A549 (cell line): Measurements from ENCODE around the gene MAGEA4.

Experiments used
- CHD4 ChIP-seq: fragments of 200-600 bp; sonication (generic); IDR thresholded peaks from 2 replicates; pipeline ENCODE4 v1.6.1; 2016; ENCODE audit warnings: antibody characterized with exemption, mild to moderate bottlenecking, borderline replicate concordance
- EP300 ChIP-seq, 2 experiments: fragments of >200 bp; sonication (Bioruptor Twin); formaldehyde crosslinking; IDR thresholded peaks; 2 replicates in 1 of 2; 3 replicates in 1 of 2; pipeline ENCODE4 v1.6.1; 2016 to 2017
- JUNB ChIP-seq: fragments of >200 bp; sonication (Bioruptor Twin); formaldehyde crosslinking; IDR thresholded peaks from 2 replicates; pipeline ENCODE4 v1.6.1; 2016
- POLR2A ChIP-seq: IDR thresholded peaks from 2 replicates; pipeline ENCODE4 v1.6.1; 2012; ENCODE audit warnings: mild to moderate bottlenecking, low read length
- RFX5 ChIP-seq: fragments of 450-650 bp; IDR thresholded peaks from 2 replicates; pipeline ENCODE4 v1.7.1; 2014; ENCODE audit warnings: antibody characterized with exemption, mild to moderate bottlenecking, moderate library complexity
- SMC3 ChIP-seq: fragments of >200 bp; sonication (Bioruptor Twin); formaldehyde crosslinking; IDR thresholded peaks from 3 replicates; pipeline ENCODE4 v1.6.1; 2018; ENCODE audit warnings: inconsistent platforms
- TF ChIP-seq, protein P1 (sequence below): fragments of >200 bp; sonication (Bioruptor Twin); formaldehyde crosslinking; IDR thresholded peaks from 3 replicates; pipeline ENCODE4 v1.5.1; 2016
- TF ChIP-seq, protein P2 (sequence below): fragments of 450-650 bp; IDR thresholded peaks from 2 replicates; pipeline ENCODE4 v1.6.1; 2014; ENCODE audit warnings: antibody characterized with exemption
- TF ChIP-seq, protein P3 (sequence below): IDR thresholded peaks from 2 replicates; pipeline ENCODE4 v1.6.1; 2012
- TF ChIP-seq, protein P4 (sequence below): fragments of 150-350 bp; IDR thresholded peaks from 2 replicates; pipeline ENCODE4 v1.6.1; 2014; ENCODE audit warnings: low read depth, mild to moderate bottlenecking, low read length
- TF ChIP-seq, protein P5 (sequence below): fragments of 250-450 bp; sonication (Bioruptor Pico); IDR thresholded peaks from 2 replicates; pipeline ENCODE4 v1.5.0; 2021; ENCODE audit warnings: mild to moderate bottlenecking, moderate library complexity, borderline replicate concordance

DNA sequence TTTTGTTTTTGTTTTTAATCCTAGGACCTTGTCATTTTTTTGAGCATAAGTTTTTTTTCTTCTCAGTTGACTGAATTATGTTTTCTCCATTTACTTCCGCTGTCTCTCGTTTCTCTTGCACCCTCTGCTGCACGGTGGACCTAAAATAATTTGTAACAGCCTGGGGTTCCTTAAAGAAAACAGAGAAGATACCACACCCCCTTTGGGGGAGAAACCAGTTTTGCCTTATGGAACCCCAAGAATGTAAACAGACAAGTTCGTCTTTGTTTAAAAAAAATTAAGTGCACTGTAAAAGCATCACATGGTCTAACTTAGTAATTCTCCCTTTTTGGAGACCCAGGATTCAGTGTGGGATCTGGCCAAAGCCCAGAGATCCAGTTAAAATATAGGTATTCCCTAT lies 32.8 kb upstream of the MAGEA4 start:
- TF ChIP-seq, protein P1, sequence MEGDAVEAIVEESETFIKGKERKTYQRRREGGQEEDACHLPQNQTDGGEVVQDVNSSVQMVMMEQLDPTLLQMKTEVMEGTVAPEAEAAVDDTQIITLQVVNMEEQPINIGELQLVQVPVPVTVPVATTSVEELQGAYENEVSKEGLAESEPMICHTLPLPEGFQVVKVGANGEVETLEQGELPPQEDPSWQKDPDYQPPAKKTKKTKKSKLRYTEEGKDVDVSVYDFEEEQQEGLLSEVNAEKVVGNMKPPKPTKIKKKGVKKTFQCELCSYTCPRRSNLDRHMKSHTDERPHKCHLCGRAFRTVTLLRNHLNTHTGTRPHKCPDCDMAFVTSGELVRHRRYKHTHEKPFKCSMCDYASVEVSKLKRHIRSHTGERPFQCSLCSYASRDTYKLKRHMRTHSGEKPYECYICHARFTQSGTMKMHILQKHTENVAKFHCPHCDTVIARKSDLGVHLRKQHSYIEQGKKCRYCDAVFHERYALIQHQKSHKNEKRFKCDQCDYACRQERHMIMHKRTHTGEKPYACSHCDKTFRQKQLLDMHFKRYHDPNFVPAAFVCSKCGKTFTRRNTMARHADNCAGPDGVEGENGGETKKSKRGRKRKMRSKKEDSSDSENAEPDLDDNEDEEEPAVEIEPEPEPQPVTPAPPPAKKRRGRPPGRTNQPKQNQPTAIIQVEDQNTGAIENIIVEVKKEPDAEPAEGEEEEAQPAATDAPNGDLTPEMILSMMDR = no peak
- TF ChIP-seq, protein P2, sequence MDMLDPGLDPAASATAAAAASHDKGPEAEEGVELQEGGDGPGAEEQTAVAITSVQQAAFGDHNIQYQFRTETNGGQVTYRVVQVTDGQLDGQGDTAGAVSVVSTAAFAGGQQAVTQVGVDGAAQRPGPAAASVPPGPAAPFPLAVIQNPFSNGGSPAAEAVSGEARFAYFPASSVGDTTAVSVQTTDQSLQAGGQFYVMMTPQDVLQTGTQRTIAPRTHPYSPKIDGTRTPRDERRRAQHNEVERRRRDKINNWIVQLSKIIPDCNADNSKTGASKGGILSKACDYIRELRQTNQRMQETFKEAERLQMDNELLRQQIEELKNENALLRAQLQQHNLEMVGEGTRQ = no peak
- TF ChIP-seq, protein P3, sequence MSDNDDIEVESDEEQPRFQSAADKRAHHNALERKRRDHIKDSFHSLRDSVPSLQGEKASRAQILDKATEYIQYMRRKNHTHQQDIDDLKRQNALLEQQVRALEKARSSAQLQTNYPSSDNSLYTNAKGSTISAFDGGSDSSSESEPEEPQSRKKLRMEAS = no peak
- TF ChIP-seq, protein P4, sequence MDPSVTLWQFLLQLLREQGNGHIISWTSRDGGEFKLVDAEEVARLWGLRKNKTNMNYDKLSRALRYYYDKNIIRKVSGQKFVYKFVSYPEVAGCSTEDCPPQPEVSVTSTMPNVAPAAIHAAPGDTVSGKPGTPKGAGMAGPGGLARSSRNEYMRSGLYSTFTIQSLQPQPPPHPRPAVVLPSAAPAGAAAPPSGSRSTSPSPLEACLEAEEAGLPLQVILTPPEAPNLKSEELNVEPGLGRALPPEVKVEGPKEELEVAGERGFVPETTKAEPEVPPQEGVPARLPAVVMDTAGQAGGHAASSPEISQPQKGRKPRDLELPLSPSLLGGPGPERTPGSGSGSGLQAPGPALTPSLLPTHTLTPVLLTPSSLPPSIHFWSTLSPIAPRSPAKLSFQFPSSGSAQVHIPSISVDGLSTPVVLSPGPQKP = no peak
- TF ChIP-seq SMC3 = no peak
- TF ChIP-seq POLR2A = no peak
- TF ChIP-seq, protein P5, sequence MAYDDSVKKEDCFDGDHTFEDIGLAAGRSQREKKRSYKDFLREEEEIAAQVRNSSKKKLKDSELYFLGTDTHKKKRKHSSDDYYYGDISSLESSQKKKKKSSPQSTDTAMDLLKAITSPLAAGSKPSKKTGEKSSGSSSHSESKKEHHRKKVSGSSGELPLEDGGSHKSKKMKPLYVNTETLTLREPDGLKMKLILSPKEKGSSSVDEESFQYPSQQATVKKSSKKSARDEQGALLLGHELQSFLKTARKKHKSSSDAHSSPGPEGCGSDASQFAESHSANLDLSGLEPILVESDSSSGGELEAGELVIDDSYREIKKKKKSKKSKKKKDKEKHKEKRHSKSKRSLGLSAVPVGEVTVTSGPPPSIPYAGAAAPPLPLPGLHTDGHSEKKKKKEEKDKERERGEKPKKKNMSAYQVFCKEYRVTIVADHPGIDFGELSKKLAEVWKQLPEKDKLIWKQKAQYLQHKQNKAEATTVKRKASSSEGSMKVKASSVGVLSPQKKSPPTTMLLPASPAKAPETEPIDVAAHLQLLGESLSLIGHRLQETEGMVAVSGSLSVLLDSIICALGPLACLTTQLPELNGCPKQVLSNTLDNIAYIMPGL (CRISPR knock-in tag) = no peak
- TF ChIP-seq RFX5 = no peak
- TF ChIP-seq CHD4 = no peak
- TF ChIP-seq EP300 (IDR thresholded peaks at IDR 0.05) = no peak
- TF ChIP-seq JUNB = no peak
